GM12875 (cell line): Measurements from ENCODE around the gene NEK6.

Experiments
- H3K4me3 ChIP-seq: one replicate; pipeline ENCODE4 v1.5.1; 2011; ENCODE audit warnings: low read depth, low read length, control low read depth
- TF ChIP-seq, protein P1 (sequence below): IDR thresholded peaks from 2 replicates; pipeline ENCODE4 v1.5.1; 2011; ENCODE audit warnings: low read depth, mild to moderate bottlenecking, control low read depth, inconsistent platforms, low read length, moderate library complexity, borderline replicate concordance; ENCODE audit not compliant: insufficient read depth

The NEK6 gene

GRCh38 chr9:124340219-124341069 lies 82.7 kb downstream of the NEK6 start:
- H3K4me3 ChIP-seq, result no peak overlapping the region
- TF ChIP-seq, protein P1, sequence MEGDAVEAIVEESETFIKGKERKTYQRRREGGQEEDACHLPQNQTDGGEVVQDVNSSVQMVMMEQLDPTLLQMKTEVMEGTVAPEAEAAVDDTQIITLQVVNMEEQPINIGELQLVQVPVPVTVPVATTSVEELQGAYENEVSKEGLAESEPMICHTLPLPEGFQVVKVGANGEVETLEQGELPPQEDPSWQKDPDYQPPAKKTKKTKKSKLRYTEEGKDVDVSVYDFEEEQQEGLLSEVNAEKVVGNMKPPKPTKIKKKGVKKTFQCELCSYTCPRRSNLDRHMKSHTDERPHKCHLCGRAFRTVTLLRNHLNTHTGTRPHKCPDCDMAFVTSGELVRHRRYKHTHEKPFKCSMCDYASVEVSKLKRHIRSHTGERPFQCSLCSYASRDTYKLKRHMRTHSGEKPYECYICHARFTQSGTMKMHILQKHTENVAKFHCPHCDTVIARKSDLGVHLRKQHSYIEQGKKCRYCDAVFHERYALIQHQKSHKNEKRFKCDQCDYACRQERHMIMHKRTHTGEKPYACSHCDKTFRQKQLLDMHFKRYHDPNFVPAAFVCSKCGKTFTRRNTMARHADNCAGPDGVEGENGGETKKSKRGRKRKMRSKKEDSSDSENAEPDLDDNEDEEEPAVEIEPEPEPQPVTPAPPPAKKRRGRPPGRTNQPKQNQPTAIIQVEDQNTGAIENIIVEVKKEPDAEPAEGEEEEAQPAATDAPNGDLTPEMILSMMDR, result no peak

- TF ChIP-seq, protein P1, result no peak
- H3K4me3 ChIP-seq, result no peak overlapping the region
Measured at GRCh38 chr9:124341455-124342170, 83.9 kb downstream of the NEK6 start.

- no peak overlapping the region for H3K4me3 ChIP-seq
- TF ChIP-seq, protein P1, result no peak
Measured at GRCh38 chr9:124342402-124342775, 84.6 kb downstream of the NEK6 start.

DNA sequence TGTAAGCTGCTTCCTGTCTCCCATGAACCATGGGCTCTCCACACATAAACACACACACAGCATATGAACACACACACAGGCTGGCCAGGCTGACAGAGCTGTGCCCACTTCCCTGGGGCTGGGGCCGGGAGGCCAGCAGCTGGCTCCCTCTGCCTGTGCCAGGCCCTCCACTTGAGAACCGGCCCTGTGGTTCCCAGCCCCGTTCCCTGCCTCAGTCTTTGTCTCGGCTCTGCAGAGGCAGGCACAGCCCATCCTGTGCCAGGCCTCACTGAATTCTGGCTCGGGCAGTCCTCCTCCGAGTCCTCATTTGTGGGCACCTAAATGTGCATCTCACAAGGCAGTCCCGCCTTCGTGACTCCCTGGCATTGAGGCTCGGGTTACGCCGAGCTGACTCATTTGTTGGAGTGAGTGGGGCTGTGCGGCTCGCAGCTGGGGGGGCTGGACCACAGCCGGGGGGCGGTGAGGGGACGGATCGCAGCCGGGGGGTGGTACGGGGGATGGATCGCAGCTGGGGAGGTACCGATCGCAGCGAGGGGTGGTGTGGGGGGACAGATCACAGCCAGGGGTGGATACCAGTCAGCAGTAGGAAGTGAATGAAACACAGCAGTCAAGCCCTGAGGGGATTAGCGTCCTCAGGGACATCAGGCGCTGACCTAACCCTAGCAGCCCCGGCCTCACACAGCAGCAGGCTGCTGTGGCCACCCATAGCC lies 85.2 kb downstream of the NEK6 start:
- TF ChIP-seq, protein P1, result no peak
- no peak overlapping the region for H3K4me3 ChIP-seq

DNA sequence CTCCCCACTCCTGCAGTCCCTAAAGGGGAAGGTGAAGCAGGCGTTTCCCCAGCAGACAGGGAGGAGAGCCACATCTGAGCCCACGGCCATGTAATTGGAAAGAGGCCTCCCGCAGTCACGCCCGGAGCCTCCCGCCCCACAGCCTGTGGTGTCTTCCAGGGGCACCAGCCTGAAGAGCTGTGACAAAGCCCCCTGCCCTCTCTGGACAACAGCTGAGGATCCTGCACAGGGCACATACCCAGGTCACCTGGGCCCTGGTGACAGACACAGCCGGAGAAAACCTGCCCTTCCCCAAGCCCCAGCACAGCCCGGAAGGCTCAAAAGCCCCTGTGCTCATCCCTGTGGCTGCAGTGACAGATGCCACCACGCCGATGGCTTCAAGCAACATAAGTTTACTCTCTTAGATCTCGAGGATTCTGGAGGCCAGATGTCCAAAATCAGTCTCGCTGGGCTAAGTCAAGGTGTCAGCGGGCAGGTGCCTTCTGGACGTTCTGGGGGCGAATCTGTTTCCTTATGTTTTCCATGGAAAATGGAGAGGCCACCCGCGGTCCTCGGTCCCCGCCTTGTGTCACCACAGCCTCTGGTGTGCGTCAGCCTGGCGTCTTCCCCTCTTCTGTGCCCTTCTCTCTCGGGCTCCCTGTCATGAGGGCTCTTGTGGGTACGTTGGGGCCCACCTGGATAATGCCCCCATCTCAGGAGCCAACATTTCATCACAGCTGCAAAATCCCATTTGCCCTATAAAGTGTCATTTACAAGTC lies 86.0 kb downstream of the NEK6 start:
- no peak overlapping the region for H3K4me3 ChIP-seq
- TF ChIP-seq, protein P1, result no peak

DNA sequence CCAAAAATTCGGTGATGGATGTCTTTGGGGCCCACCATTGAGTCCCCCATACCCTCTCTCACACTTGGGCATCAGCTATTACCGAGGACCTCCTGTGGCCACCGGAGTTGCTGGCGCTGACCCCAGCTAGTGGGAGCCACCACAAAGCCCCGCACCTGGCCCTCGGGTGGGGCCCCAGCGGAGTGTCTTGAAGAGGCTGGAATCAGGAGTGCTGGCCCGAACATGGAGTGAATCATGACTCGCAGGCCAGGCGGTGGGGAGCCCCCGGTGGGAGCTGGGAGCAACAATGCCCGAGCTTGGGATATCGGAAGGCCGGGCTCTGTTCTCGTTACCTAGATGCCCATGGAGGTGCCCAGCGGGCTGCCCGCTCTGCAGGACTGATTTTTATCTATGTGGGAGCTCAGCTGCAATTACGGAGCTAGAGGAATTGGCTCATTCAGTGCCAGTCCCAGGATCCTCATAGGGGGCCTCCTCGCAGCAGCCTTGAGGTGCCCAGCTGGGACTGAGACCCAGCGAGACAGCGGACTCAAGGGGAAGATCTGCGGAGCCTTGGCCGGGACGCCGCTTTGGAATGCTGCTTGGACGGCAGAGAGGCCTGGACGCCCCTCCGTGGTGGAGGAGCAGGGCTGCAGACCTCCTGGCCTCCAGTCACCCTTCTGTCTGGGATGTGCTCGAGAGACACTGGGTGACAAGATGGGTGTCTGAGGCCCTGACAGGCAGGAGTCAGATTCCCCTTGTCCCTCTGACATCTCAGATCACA lies 86.7 kb downstream of the NEK6 start:
- TF ChIP-seq, protein P1, result no peak
- H3K4me3 ChIP-seq, result no peak overlapping the region
